Vagina (tissue), 2 donors: ENCODE results near the gene DLG2.

ENCODE experiments used
- POLR2A ChIP-seq, 2 donors: fragments of 450-650 bp; IDR thresholded peaks; one replicate each; pipeline ENCODE4 v1.6.1; 2017; ENCODE audit warnings: antibody characterized with exemption in 2 of 2, mild to moderate bottlenecking in 2 of 2, moderate library complexity in 2 of 2
- POLR2AphosphoS5 ChIP-seq, 2 donors: sonication (generic); formaldehyde crosslinking; IDR thresholded peaks; one replicate each; pipeline ENCODE4 v1.9.0; 2017; ENCODE audit warnings: antibody characterized with exemption in 2 of 2, mild to moderate bottlenecking in 2 of 2, low read depth in 1 of 2; ENCODE audit not compliant: insufficient read depth in 1 of 2
- TF ChIP-seq, protein P1 (sequence below), 3 experiments: fragments of 450-650 bp in 2 of 3; fragments of 200-600 bp in 1 of 3; sonication (generic) in 1 of 3; IDR thresholded peaks; one replicate each; pipeline ENCODE4 v1.5.1; 2017 to 2019; ENCODE audit warnings: antibody characterized with exemption in 3 of 3, mild to moderate bottlenecking in 2 of 3, moderate library complexity in 2 of 3

DNA sequence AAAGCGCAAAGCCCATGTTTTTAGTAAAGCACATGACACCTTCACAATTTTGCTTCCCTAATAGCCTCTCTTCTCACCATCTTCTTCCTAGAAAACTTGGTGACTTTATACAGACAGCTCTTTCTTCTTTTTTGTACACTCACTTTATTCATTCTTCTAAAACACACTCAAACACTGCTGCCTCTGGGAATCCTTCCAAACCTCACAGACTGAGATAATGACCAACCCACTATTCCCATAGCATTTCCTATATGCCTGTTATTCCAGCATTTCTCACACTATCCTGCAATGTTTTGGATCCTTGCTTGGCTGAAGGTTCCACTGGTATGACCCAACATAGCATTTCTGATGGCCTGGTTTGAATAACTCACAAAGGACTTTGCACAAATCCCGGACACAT is 1898.9 kb downstream of the DLG2 start:
- TF ChIP-seq, protein P1, sequence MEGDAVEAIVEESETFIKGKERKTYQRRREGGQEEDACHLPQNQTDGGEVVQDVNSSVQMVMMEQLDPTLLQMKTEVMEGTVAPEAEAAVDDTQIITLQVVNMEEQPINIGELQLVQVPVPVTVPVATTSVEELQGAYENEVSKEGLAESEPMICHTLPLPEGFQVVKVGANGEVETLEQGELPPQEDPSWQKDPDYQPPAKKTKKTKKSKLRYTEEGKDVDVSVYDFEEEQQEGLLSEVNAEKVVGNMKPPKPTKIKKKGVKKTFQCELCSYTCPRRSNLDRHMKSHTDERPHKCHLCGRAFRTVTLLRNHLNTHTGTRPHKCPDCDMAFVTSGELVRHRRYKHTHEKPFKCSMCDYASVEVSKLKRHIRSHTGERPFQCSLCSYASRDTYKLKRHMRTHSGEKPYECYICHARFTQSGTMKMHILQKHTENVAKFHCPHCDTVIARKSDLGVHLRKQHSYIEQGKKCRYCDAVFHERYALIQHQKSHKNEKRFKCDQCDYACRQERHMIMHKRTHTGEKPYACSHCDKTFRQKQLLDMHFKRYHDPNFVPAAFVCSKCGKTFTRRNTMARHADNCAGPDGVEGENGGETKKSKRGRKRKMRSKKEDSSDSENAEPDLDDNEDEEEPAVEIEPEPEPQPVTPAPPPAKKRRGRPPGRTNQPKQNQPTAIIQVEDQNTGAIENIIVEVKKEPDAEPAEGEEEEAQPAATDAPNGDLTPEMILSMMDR (IDR thresholded peaks at IDR 0.05), result no peak
- TF ChIP-seq POLR2A (IDR thresholded peaks at IDR 0.05) (no peak), POLR2AphosphoS5 (IDR thresholded peaks at IDR 0.05; ENCODE audit: insufficient read depth in 1 of 2, low read depth in 1 of 2) (no peak)
